GM19351 (cell line): ENCODE results near the gene FAM107B.

ENCODE experiments used
- ATAC-seq: cut with Tn5 transposase; IDR thresholded peaks from one replicate; pipeline ENCODE4 v1.9.1; 2021; ENCODE audit warnings: mild to moderate bottlenecking, moderate library complexity; ENCODE audit not compliant: unreplicated experiment

FAM107B gene

DNA sequence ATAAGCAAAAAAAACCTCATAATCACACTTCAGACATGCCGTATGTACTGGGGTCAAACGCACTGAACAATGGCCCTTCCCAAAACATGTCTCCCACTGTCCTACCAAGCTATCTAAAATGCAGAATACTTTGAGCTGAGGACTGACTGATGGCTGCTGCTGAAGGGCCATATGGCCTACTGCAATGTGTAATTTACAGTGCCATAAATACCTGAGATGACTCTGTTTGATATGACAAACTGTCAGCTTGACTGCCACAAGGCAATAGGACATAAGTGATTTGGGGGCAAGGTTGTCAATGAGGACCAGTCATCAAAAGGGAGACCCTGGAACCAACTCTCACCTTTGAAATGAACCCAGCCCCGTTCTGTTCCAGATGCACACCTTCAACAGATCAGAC is 256.5 kb downstream of the FAM107B start:
- no peak for ATAC-seq

DNA sequence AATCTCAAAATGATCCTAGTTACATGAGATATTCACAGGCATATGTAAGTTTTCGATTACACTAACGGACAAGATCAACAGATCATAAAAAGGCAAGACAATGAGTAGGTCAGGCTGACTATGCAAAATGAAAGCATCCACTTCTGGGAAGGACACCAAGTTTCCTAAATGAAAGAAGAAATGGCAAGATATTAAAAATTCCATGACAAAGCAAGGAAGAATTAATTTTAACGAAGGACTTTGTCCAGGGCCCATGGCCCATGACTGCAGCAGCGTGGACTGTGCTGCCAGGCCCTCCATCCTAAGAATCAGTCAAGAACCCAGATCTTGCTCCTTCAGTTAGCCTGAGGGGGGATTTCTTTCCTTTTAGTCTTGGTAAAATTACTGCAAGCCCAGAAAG is 261.6 kb downstream of the FAM107B start:
- ATAC-seq, result no peak

DNA sequence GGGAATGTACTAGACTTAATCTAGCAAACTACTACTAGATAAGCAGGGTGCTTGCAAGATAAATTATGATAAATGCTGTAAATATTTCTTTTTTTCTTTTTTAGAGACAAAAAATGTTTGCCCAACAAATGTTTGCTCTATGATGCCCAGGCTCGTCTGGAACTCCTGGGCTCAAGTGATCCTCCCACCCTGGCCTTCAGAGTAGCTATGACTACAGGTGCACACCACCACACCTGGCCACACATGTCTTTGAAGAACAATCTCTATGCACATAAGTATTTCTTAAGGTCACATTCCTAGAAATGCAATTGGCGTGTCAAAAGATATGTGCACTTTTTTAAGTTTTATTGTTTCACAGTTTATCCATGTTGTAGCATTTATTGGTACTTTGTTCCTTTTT is 264.4 kb downstream of the FAM107B start:
- no peak for ATAC-seq

DNA sequence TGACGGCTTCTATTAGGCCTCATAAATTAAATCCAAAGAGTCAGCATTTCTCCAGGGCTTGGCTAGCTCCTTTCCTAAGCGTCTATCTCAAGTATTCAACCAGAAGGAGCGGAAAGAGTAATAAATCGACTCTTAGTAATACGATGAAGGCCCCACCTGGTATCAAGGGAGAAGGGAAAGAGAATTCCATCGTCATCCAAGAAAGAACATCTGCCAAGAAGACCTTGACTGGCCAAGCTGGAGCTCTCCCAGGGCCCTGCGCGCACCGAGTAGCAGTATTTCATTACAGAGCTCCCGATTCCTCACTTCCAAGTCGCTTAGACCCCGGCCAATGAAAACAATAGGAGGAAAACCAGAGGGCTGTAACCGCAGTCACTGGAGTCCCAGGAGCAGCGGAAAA is 266.0 kb downstream of the FAM107B start:
- ATAC-seq, result no peak

DNA sequence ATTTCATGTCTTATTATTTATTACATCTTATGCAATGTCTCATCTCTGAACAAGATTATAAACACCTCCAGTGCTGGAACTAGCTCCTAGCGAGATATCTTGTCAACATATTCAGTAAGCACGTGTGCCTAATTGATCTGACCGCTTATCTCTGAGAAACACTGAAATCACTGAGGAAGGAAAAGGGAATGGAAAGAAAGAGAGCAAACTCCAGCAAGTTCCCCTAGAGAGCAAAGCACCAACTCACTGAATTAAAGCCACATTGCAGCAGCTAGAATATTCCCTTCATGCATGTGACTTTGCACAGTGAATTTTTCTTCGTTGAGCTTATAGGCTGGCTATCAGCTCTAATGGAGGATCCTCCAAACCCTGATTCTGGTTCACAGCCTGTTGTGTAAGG is 266.9 kb downstream of the FAM107B start:
- ATAC-seq, result no peak

DNA sequence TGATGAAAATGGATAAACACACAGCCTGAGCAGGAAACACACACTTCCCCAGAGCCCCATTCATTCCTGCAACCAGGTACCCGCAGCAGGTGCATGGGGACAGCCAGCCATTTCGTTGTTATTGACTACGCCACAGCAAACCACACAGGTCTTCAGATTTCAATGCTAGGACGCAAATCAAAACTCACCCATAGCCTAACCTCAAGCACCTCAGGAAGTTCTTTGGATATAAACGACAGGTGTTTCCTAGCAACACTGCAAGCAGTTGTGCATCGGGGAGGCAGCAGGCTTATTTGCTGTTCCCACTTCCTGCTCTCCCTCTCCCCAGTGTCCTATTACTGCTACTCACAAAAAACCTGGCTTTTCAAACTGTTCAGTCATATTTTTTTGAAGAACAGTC is 267.5 kb downstream of the FAM107B start:
- ATAC-seq, result no peak

DNA sequence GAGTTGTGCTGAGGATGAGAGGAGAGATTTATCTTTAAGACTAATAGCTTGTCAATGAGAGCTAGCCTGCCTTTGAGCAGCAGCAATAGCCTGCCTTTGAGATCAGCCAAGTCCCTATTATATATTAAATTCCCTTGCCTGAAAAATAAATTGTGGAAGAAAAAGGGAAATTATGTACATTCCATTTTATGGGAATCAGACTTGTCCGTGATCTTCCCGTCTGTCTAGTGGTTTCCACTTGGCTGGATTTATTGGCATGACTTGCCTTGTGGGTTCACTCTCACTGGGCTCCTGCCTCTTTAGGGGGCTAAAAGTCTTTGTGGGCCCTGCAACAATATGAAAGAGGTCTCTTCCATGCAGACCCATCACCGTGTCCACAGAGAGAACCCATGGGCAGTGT is 272.3 kb downstream of the FAM107B start:
- no peak for ATAC-seq

DNA sequence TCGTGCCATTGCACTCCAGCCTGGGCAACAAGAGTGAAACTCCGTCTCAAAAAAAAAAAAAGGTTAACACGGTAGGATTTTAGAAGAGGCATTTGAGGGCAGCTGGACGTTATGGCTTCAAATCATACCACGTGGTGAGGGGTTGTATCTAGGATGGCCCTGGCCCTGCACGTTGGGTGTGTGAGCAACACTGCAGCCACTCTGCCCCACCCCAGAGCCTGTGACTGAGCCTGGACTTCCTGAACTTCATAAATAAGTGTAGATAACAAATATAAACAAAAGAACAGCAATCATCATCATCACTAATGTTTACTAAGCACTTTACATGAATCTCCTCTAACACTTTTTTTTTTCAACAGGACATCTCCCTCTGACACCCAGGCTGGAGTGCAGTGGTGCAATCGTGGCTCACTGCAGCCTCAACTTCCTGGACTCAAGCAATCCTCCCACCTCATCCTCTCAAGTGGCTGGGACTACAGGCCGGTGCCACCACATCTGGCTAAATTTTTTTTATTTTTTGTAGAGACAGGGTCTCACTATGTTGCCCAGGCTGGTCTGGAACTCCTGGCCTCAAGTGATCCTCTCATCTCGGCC is 274.4 kb downstream of the FAM107B start:
- ATAC-seq, result no peak

DNA sequence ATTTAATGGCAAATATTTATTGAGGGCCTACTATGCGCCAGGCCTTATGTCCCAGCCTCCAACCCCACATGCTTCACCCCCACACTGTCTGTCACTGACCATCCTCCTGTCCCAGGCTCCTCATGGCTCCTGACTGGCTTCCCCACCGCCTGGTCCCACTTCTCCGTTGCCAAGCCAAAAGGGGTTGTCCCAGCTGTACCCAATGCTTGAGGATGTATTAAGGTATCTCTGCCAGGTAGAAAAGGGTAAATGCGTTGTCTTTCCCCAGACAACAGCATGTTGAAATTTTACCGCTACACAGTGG is 275.1 kb downstream of the FAM107B start:
- no peak for ATAC-seq

DNA sequence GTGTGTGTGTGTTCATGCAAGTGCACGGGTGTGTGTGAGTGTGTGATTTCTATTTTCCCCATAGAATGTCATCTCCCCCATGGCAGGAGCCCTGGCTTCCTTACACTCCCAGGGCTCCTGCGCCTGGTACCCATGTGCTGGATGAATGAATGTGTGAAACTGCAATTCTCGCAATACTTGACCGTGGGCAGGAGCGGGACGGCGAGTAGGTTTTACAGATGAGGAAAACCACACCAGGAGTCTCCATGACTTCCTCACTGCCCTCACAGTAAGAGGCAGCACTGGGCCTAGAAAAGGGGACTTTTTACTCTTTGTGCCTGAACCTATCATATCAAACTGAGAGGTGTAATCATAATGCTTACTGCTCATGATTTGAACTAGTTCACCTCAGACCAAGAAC is 276.4 kb downstream of the FAM107B start:
- ATAC-seq, result no peak

DNA sequence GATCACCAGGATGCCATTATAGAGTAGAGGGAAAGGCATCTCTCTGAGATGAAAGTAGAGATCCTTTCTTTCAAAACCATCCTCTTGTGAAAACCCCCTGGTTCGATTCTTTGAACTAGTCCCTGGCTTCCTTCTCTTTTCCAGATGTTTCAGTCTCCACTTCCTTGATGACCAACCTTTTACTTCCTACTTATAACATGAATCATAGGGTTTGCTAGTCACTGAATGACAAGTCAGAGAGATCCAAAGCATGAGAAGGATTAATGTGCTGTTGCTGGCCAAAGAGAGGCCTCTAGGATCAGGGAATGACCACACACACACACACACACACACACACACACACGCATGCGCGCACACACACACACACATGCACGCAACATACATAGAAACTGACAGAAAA is 282.9 kb downstream of the FAM107B start:
- no peak for ATAC-seq

DNA sequence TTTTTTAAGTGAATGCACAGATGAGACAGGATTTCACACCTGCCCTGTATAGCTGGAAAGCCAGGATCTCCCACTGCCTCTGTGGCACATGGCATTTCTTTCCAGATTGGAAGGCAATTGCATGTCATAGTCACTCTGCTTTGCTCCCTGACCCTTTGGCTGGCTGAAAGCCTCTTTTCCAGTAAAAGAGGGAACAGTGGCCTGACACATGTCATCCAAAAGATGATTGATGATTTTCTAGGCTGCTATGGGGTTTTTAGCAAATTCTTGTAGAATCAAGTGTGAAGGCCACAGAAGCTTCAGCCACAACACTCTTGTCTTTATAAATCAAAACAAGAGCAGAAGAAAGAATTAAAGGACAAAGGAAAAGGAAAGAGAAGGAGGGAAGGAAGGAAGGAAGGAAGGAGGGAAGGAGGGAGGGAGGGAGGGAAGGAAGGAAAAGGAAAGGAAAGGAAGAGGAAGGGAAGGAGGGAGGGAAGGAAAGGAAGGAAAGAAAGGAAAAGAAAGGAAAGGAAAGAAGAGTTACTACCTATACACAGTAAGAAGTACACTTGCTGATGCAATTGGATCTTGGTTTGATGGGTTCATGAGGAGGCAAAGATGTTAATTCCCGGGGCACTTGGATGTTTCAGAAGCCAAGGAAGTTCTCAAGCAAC is 285.0 kb downstream of the FAM107B start:
- no peak for ATAC-seq

DNA sequence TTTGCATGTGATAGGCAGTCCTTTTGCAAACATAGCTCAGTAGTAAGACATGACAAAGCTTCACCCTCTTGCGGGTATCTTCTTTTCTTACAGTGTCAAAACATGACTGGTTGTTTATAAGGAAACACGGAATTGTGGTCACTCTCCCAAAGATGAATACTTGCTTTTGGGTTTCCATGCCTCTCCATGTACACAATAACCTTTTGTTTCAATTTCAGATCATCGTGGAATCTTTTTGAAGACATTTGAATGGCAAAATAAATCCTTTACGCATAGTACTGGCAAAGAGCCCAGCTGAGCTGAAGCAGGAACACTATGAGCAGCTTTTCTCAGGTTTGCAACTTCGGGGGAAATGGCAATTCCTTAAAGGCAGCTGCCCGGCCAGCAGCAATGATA is 287.2 kb downstream of the FAM107B start:
- no peak for ATAC-seq

DNA sequence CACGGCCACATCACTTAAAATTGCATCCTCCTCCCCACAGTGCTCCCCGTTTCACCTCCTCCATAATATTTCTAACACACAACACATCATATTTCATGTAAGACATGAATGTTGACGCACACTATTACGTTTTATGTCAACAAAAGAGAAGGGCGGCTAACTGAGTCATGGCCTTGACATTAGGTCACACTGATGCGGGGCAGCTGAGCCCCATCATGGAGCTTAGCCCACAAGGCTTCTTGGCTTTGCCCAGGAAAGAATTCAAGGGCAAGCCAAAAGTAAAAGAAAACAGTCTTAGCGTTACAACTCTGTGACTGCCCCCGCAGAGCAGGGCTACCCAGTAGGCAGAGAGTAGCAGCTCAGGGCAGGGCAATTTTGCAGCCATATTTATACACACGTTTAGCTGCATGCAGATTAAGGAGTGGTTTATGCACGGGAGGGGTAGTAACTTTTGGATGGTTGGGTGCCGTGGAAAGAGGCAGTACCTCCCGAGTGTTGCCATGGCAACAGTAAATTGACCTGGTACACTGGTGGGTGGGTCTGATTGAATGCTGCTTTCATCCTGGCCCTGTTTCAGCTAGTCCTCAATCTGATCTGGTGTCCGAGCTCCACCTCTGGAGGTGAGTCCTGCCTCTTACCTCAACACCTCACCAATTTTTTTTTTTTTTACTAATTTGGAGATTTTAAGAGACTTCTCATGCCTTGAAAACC is 287.8 kb downstream of the FAM107B start:
- ATAC-seq, result no peak

DNA sequence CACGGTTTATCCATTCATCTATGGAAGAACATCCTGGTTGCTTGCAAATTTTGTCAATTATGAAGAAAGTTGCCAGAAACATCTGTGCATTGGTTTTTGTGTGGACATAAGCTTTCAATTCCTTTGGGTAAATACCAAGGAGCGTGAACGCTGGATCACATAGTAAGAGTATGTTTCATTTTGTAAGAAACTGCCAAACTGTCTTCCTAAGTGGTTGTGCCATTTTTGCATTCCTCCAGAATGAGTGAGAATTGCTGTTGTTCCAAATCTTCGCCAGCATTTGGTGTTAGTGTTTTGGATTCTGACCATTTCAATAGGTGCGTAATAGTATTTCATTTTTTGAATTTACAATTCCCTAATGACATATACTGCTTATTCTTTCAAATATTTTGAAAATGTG is 288.7 kb downstream of the FAM107B start:
- no peak for ATAC-seq

DNA sequence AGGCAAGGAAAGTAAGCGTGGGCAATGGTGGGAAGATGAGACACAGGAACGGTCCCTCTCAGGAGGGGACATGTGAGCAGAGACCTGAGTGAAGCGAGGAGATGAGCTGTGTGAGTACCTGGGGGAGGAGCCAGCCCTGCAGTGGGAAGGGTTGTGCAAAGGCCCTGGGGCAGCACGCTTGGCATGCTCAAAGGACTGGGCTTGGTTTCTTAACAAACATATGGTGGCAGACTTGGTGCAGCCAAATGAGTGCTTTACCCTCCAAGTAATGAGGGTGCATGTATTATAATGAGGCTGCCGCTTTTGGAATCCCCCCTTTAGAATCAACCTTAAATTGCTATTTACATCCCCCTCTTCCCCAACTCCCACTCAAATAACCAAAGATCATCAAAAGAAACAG is 291.3 kb downstream of the FAM107B start:
- no peak for ATAC-seq

DNA sequence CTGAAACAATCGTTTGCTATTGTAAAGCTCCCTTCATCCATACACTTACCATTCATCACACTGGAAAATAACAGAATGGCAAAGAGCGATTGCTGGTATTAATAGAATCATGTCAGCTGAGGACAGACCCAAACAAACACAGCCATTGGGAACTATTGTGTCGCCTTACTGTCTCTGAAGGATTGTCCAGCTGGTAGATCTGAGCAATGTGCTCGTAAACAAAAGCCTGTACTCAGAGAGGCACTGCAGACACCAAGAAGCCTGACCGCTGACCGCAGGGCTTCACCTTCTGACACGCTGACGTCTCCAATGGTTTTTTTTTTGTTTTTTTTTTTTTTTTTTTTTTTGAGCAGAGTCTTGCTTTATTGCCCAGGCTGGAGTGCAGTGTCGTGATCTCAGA is 292.9 kb downstream of the FAM107B start:
- no peak for ATAC-seq

DNA sequence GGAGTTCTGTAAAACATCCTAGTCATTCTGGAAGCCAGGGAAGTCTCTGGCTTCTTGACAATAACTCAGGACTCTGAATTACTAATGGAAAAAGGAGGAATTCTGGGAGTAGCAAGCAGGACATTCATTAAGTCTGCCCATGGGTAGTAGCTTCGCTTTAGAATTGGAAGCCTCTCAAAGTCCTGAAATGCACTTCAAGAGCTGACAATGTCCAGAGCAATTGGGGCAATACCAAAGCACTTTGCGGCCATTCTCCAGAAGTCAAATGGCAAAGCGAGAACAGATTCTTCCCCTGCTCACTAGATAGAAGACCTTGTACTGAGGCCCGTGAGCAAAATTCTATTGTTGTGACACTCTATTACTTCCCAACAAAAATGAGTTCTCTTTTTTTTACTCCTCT is 293.7 kb downstream of the FAM107B start:
- ATAC-seq, result no peak

DNA sequence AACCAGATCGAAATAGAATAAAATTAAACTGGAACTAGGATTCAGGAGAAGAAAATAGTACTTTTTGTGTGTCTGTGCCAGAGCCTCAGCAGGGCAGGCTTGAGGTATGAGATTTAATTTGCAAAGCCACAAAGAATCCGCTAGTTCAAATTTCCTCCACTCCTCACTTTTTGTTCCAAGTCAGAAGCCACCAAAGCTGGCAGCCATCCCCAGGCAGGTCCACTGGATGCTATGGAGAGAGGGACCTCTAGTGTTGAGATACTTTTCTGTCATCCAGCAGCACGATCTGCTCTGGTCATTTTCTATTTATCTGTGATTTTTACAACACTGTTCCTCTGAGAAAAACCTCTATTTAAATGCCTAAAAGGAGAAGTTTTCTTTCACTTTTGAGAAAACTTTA is 296.1 kb downstream of the FAM107B start:
- no peak for ATAC-seq

DNA sequence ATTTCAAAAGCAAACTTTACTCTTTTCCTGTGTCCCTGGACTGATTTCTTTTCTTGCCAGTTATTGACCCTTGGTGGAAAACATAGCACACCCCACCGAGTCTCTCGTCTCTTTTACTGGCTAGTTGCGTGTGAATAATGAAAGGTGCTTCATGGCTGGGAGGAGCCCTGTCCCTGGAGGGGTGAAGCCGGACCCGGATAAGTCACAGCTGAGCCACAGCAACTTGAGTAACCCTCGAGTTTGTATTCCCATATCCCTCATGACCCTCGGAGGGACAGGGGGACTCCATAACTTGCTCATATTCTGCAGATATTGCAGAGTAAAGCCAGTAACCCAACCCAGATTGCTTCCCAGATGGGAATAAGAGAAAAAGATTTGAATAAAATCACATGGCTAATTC is 296.5 kb downstream of the FAM107B start:
- no peak for ATAC-seq

DNA sequence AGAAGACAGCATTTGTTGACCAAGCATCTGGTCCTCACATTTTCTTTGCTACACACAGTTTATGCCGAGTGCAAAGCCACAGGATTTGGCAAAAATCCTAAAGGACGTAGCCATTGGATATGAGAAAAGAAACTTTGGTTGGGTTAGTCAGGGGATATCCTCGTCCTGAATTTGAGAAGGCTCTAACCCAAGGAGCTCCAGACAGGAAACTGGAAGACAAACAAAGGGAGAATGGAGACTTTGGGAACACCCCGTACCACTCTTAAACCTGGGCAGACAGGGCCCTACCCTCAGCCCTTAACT is 297.3 kb downstream of the FAM107B start:
- ATAC-seq, result no peak

DNA sequence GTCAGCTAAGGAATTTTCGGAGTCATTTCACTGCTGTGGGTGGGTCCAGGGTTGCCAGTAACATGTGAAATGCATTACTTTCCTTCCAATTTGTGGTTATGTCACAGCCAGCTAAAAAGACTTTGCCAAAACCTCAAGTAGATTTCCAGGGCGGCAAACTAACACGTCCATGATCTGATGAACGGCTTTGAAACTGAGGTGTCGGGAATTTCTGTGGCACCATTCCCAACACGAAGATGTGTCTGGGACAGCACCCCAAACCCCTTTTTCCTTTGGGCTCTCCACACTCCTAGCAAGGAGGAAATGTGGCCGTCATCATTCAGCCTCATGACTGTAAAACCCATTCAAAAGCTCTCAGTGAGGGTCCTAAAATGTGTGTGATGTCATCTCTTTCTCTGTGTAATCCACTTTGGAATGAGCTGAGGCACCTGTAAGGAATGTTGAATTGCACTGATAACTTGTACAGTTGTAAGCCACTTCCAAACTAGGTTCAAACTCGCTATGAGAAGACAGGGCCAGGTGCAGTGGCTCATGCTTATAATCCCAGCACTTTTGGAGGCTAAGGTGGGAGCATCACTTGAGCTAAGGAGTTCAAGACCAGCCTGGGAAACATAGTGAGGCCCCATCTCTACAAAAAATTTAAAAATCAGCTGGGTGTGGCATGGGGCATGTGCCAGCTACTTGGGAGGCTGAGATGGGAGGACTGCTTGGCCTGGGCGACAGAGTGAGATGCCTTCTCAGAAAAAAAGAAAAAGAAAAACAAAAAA is 297.9 kb downstream of the FAM107B start:
- no peak for ATAC-seq
